ENCODE data around the gene BTBD7.
"Not testable (repeated sequence)": the region's sequence is repeated elsewhere in the genome, so short reads cannot be mapped to it uniquely, and the experiment has no call there.

BTBD7 gene

GRCh38 chr14:93234798-93235197 lies 98.0 kb downstream of the BTBD7 start:
- no peak for TF ChIP-seq POLR2A (IDR thresholded peaks at IDR 0.05; ENCODE audit: extremely low read depth, insufficient read length)
- TF ChIP-seq MAX (IDR thresholded peaks at IDR 0.05; ENCODE audit: low read depth, low read length), result no peak
- TF ChIP-seq MYC (IDR thresholded peaks at IDR 0.05; ENCODE audit: low read depth, low read length), result no peak
- no peak for TF ChIP-seq CTCF (IDR thresholded peaks at IDR 0.05; ENCODE audit: low read depth, low read length)
- DNase-seq (ENCODE audit: low read depth), result no peak
- H3K4me3 ChIP-seq (ENCODE audit: low read depth, low read length), result no peak overlapping the region

- DNase-seq (ENCODE audit: low read depth); H3K4me3 ChIP-seq (ENCODE audit: low read depth, low read length): not testable (repeated sequence)
These were observed 99.8 kb downstream of the BTBD7 start for GRCh38 chr14:93233078-93233477.

GRCh38 chr14:93232159-93232558 lies 100.7 kb downstream of the BTBD7 start:
- H3K4me3 ChIP-seq (ENCODE audit: low read depth, low read length), result no peak overlapping the region
- no peak for DNase-seq (ENCODE audit: low read depth)
- no peak for TF ChIP-seq POLR2A (IDR thresholded peaks at IDR 0.05; ENCODE audit: extremely low read depth, insufficient read length)

GRCh38 chr14:93231129-93231979 lies 101.5 kb downstream of the BTBD7 start:
- TF ChIP-seq POLR2A (IDR thresholded peaks at IDR 0.05; ENCODE audit: extremely low read depth, insufficient read length), result no peak
- no peak for TF ChIP-seq CTCF (IDR thresholded peaks at IDR 0.05; ENCODE audit: low read depth, low read length)
- no peak for TF ChIP-seq MYC (IDR thresholded peaks at IDR 0.05; ENCODE audit: low read depth, low read length)
- no peak for TF ChIP-seq MAX (IDR thresholded peaks at IDR 0.05; ENCODE audit: low read depth, low read length)
- DNase-seq (ENCODE audit: low read depth), result no peak

GRCh38 chr14:93230539-93230938 lies 102.3 kb downstream of the BTBD7 start:
- no peak overlapping the region for H3K4me3 ChIP-seq (ENCODE audit: low read depth, low read length)
- no peak for TF ChIP-seq POLR2A (IDR thresholded peaks at IDR 0.05; ENCODE audit: extremely low read depth, insufficient read length)
- no peak for TF ChIP-seq CTCF (IDR thresholded peaks at IDR 0.05; ENCODE audit: low read depth, low read length)
- TF ChIP-seq MAX (IDR thresholded peaks at IDR 0.05; ENCODE audit: low read depth, low read length), result no peak
- no peak for TF ChIP-seq MYC (IDR thresholded peaks at IDR 0.05; ENCODE audit: low read depth, low read length)
- DNase-seq (ENCODE audit: low read depth), result no peak

More at GRCh38 chr14:93231129-93231979, 101.5 kb downstream of the BTBD7 start:
- H3K4me3 ChIP-seq (ENCODE audit: low read depth, low read length), result no peak overlapping the region

- no peak for DNase-seq (ENCODE audit: low read depth)
- no peak overlapping the region for H3K4me3 ChIP-seq (ENCODE audit: low read depth, low read length)
- TF ChIP-seq MYC (IDR thresholded peaks at IDR 0.05; ENCODE audit: low read depth, low read length) (no peak), CTCF (IDR thresholded peaks at IDR 0.05; ENCODE audit: low read depth, low read length) (no peak), MAX (IDR thresholded peaks at IDR 0.05; ENCODE audit: low read depth, low read length) (no peak), POLR2A (IDR thresholded peaks at IDR 0.05; ENCODE audit: extremely low read depth, insufficient read length) (no peak)
These were observed 104.3 kb downstream of the BTBD7 start for GRCh38 chr14:93228550-93228949.

GRCh38 chr14:93223565-93223964 lies 109.3 kb downstream of the BTBD7 start:
- TF ChIP-seq POLR2A (IDR thresholded peaks at IDR 0.05; ENCODE audit: extremely low read depth, insufficient read length) (no peak), MAX (IDR thresholded peaks at IDR 0.05; ENCODE audit: low read depth, low read length) (no peak), CTCF (IDR thresholded peaks at IDR 0.05; ENCODE audit: low read depth, low read length) (no peak), MYC (IDR thresholded peaks at IDR 0.05; ENCODE audit: low read depth, low read length) (no peak)
- DNase-seq (ENCODE audit: low read depth), result no peak
- H3K4me3 ChIP-seq (ENCODE audit: low read depth, low read length), result no peak overlapping the region
